Chondrocyte (in vitro differentiated cells): ENCODE results near the gene SLIRP. TPM values are rescaled to one million over a fixed set of nuclear protein-coding genes. Genes with fewer than 3 reads are reported as not detected.
A peak's percentile ranks its signal among the peaks of the same experiment; 100 is the strongest.

ENCODE experiments used
- DNase-seq: peaks from one replicate; pipeline ENCODE4 v3.0.0; 2021; ENCODE audit warnings: mixed read lengths, low spot score
- H3K27ac Mint-ChIP-seq: one replicate; pipeline ENCODE4 v1.8.0; 2021; ENCODE audit warnings: mild to moderate bottlenecking, moderate library complexity, mixed read lengths; ENCODE audit not compliant: unreplicated experiment
- H3K27me3 Mint-ChIP-seq: 2 replicates; pipeline ENCODE4 v1.8.0; 2021; ENCODE audit warnings: low read depth, mixed read lengths
- H3K36me3 Mint-ChIP-seq: 2 replicates; pipeline ENCODE4 v1.8.0; 2021; ENCODE audit warnings: low read depth, mixed read lengths
- H3K4me1 Mint-ChIP-seq: 2 replicates; pipeline ENCODE4 v1.8.0; 2021; ENCODE audit warnings: low read depth, mild to moderate bottlenecking, mixed read lengths
- H3K4me3 Mint-ChIP-seq: one replicate; pipeline ENCODE4 v1.8.0; 2021; ENCODE audit warnings: mild to moderate bottlenecking, moderate library complexity, mixed read lengths; ENCODE audit not compliant: unreplicated experiment
- H3K9me3 Mint-ChIP-seq: 2 replicates; pipeline ENCODE4 v1.8.0; 2021; ENCODE audit warnings: low read depth, mixed read lengths
- CTCF ChIP-seq: fragments of 200-600 bp; sonication (generic); IDR thresholded peaks from 2 replicates; pipeline ENCODE4 v1.5.0; 2021; ENCODE audit warnings: antibody characterized with exemption, mild to moderate bottlenecking, moderate library complexity
- total RNA-seq: library from RNA; stranded (reverse); gene quantifications from 3 replicates; pipeline ENCODE4 v1.2.1, GENCODE V29; 2021

The SLIRP gene
- total RNA-seq, 1 donor from 2014 or later = 79.5 TPM

- Mint-ChIP-seq H3K4me1 (peaks cover 6% of the 10 kb centered on the region), H3K36me3 (peaks cover 20% of the 10 kb centered on the region), H3K9me3 (no peaks in the 10 kb centered on the region), H3K4me3 (no peak overlapping the region), H3K27ac (no peak overlapping the region), H3K27me3 (no peaks in the 10 kb centered on the region)
- no peak for DNase-seq
- no peak for TF ChIP-seq CTCF
Observed at GRCh38 chr14:77752799-77753516, 45.1 kb downstream of the SLIRP start.

- Mint-ChIP-seq H3K36me3 (no peaks in the 10 kb centered on the region), H3K27ac (peak within 1 kb of the TSS; percentile 99), H3K9me3 (no peaks in the 10 kb centered on the region), H3K4me3 (peak within 1 kb of the TSS; percentile 95), H3K4me1 (peaks cover 34% of the 10 kb centered on the region), H3K27me3 (no peaks in the 10 kb centered on the region)
- peak; percentile 97 for DNase-seq
- TF ChIP-seq CTCF = peak; percentile 24
Observed at GRCh38 chr14:77760381-77761204, 52.7 kb downstream of the SLIRP start, which contains the start of gene SNW1. Gene SNW1 (minus strand): TSS chr14:77761156. CDS start chr14:77761127, 29 bp downstream.

- H3K9me3 Mint-ChIP-seq = no peaks in the 10 kb centered on the region
- TF ChIP-seq CTCF = peak; percentile 55
- H3K4me3 Mint-ChIP-seq = peak overlapping the region; percentile 95
- H3K36me3 Mint-ChIP-seq = peaks cover 2% of the 10 kb centered on the region
- DNase-seq = no peak
- H3K4me1 Mint-ChIP-seq = peaks cover 34% of the 10 kb centered on the region
- peak overlapping the region; percentile 99 for H3K27ac Mint-ChIP-seq
- no peaks in the 10 kb centered on the region for H3K27me3 Mint-ChIP-seq
Observed at GRCh38 chr14:77761205-77761931, 53.5 kb downstream of the SLIRP start.

GRCh38 chr14:77763316-77763715, 55.4 kb downstream of the SLIRP start:
- TF ChIP-seq CTCF = no peak
- no peak for DNase-seq
- no peaks in the 10 kb centered on the region for H3K9me3 Mint-ChIP-seq
- H3K36me3 Mint-ChIP-seq = peaks cover 2% of the 10 kb centered on the region
- no peak overlapping the region for H3K4me3 Mint-ChIP-seq
- H3K4me1 Mint-ChIP-seq = peaks cover 26% of the 10 kb centered on the region
- no peak overlapping the region for H3K27ac Mint-ChIP-seq
- H3K27me3 Mint-ChIP-seq = no peaks in the 10 kb centered on the region

- no peak for TF ChIP-seq CTCF
- H3K4me1 Mint-ChIP-seq = peaks cover 20% of the 10 kb centered on the region
- no peak for DNase-seq
- no peaks in the 10 kb centered on the region for H3K9me3 Mint-ChIP-seq
- H3K4me3 Mint-ChIP-seq = no peak overlapping the region
- peaks cover 2% of the 10 kb centered on the region for H3K36me3 Mint-ChIP-seq
- no peak overlapping the region for H3K27ac Mint-ChIP-seq
- H3K27me3 Mint-ChIP-seq = no peaks in the 10 kb centered on the region
Observed at GRCh38 chr14:77763978-77764377, 56.1 kb downstream of the SLIRP start.
